ENCODE results near the gene CAPN15. TPM values are rescaled to one million over a fixed set of nuclear protein-coding genes. Genes with fewer than 3 reads are reported as not detected.

Gene CAPN15
- total RNA-seq, 1 donor from 2014 or later, result 45.2 TPM

DNA sequence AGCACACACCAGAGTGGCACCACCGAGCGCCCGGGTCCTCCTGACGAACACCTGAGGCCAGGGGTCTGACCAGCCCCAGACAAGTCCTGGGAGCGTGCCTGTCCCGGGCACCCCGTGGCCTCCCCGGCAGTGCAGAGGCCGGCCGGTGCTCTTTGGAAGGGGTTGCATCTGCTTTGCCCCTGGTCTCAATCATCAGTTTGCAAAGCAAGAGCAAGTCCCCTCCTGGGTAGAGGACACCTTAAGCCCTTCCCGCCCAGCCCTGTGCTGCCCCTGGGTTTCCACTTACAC is 11.6 kb upstream of the CAPN15 start:
- H3K36me3 ChIP-seq, result peaks cover 31% of the 10 kb centered on the region
- no peak for ATAC-seq
- H3K4me1 ChIP-seq, result no peaks in the 10 kb centered on the region
- TF ChIP-seq, protein P1, sequence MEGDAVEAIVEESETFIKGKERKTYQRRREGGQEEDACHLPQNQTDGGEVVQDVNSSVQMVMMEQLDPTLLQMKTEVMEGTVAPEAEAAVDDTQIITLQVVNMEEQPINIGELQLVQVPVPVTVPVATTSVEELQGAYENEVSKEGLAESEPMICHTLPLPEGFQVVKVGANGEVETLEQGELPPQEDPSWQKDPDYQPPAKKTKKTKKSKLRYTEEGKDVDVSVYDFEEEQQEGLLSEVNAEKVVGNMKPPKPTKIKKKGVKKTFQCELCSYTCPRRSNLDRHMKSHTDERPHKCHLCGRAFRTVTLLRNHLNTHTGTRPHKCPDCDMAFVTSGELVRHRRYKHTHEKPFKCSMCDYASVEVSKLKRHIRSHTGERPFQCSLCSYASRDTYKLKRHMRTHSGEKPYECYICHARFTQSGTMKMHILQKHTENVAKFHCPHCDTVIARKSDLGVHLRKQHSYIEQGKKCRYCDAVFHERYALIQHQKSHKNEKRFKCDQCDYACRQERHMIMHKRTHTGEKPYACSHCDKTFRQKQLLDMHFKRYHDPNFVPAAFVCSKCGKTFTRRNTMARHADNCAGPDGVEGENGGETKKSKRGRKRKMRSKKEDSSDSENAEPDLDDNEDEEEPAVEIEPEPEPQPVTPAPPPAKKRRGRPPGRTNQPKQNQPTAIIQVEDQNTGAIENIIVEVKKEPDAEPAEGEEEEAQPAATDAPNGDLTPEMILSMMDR (IDR thresholded peaks at IDR 0.05), result no peak
- no peak overlapping the region for H3K4me3 ChIP-seq
- no peak for DNase-seq
- no peaks in the 10 kb centered on the region for H3K27me3 ChIP-seq
- H3K27ac ChIP-seq, result no peak overlapping the region
- no peaks in the 10 kb centered on the region for H3K9me3 ChIP-seq
- intact Hi-C loops (cut with DNase I), result no loop called here

DNA sequence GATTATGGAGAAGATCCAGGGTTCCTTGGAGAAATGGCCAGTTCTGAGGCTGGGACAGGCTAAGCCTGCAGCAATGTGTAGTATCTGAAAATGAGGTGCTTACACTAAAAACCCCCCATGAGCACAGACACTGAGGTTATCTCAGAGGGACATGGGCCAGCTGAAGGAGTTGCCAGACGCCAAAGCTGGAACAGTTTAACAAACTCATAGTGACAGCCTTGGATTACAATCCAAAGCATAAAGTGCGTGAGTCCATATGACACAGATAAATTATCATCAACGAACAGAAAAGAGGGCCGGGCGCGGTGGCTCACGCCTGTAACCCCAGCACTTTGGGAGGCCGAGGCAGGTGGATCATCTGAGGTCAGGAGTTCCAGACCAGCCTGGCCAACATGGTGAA is 11.2 kb upstream of the CAPN15 start:
- TF ChIP-seq, protein P1 (IDR thresholded peaks at IDR 0.05), result no peak
- Histone ChIP-seq H3K27ac (no peak overlapping the region), H3K9me3 (no peaks in the 10 kb centered on the region), H3K4me3 (no peak overlapping the region), H3K27me3 (no peaks in the 10 kb centered on the region), H3K36me3 (peaks cover 32% of the 10 kb centered on the region), H3K4me1 (no peaks in the 10 kb centered on the region)
- intact Hi-C loops (cut with DNase I), result no loop called here
- ATAC-seq (no peak), DNase-seq (no peak)

DNA sequence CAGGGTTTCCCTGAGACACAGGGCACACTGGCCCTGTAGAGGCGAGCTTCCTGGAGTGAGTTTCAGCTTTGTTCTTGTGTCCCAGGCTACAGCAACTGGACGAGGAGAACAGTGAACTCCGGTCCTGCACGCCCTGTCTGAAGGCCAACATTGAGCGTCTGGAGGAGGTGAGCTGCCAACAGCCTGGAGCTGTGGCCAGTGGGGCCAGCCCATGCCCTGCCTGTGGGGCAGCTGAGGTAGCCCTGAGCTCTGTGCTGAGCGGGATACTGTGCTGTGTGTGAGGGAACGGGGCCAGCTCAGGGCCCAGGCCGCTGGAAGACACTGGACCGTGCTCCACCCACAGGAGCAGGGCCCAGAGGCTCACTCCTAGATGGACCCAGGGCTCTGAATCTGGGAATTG is 8.7 kb upstream of the CAPN15 start:
- Histone ChIP-seq H3K27me3 (no peaks in the 10 kb centered on the region), H3K36me3 (peaks cover 32% of the 10 kb centered on the region), H3K4me1 (no peaks in the 10 kb centered on the region), H3K27ac (no peak overlapping the region), H3K4me3 (no peak overlapping the region), H3K9me3 (no peaks in the 10 kb centered on the region)
- DNase-seq (no peak), ATAC-seq (no peak)
- TF ChIP-seq, protein P1 (IDR thresholded peaks at IDR 0.05), result no peak
- intact Hi-C loops (cut with DNase I), result no loop called here

DNA sequence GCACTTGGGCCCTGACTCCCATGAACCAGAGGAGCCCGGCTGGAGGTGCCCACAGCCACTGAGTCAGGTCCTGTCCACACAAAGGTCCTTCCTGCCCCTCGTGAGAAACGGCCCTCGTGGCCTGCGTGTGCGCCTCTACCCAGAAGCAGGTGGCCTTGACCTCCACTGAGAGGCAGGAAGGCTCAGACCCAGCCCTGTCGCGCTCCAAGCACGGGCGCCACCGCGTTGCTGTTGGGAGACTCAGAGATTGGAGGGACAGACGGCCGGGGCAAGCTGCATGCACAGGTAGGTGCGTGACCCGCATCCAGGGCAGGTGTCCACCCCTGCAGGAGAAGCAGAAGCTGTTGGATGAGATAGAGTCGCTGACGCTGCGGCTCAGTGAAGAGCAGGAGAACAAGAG is 8.1 kb upstream of the CAPN15 start:
- intact Hi-C loops (cut with DNase I), result no loop called here
- Histone ChIP-seq H3K27me3 (no peaks in the 10 kb centered on the region), H3K27ac (no peak overlapping the region), H3K4me1 (no peaks in the 10 kb centered on the region), H3K36me3 (peaks cover 32% of the 10 kb centered on the region), H3K9me3 (no peaks in the 10 kb centered on the region), H3K4me3 (no peak overlapping the region)
- no peak for DNase-seq
- ATAC-seq, result no peak
- TF ChIP-seq, protein P1 (IDR thresholded peaks at IDR 0.05), result no peak

DNA sequence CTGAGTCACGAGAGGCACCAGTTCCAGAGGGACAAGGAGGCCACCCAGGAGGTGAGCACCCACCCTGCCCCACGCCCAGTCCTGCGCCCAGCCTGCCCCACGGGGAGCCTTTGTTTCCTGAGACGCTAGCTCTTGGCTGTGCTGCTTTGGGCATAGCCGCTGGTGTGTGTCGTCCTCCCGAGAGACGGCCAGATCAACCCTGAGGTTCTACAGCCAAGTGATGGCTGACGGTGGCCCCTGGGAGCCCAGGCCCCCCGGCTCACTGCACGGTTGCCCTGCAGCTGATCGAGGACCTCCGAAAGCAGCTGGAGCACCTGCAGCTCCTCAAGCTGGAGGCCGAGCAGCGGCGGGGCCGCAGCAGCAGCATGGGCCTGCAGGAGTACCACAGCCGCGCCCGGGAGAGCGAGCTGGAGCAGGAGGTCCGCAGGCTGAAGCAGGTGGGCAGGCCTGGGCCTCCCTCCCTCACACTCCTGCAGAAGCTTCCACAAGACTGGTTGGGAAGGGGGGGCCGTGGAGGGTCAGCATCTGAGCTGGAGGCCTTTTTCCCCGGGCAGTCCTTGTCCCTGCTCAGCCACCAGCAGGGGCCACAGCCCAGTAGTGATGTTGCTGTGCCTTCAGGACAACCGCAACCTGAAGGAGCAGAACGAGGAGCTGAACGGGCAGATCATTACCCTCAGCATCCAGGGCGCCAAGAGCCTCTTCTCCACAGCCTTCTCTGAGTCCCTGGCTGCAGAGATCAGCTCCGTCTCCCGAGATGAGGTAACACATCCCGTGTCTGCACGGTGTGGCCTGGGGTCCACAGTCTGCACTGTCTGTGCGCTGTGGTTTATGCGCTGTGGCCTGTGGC is 7.4 kb upstream of the CAPN15 start:
- Histone ChIP-seq H3K27ac (no peak overlapping the region), H3K4me1 (no peaks in the 10 kb centered on the region), H3K9me3 (no peaks in the 10 kb centered on the region), H3K27me3 (no peaks in the 10 kb centered on the region), H3K36me3 (peaks cover 32% of the 10 kb centered on the region), H3K4me3 (no peak overlapping the region)
- no peak for DNase-seq
- intact Hi-C loops (cut with DNase I), result no loop called here
- TF ChIP-seq, protein P1 (IDR thresholded peaks at IDR 0.05), result no peak
- no peak for ATAC-seq

DNA sequence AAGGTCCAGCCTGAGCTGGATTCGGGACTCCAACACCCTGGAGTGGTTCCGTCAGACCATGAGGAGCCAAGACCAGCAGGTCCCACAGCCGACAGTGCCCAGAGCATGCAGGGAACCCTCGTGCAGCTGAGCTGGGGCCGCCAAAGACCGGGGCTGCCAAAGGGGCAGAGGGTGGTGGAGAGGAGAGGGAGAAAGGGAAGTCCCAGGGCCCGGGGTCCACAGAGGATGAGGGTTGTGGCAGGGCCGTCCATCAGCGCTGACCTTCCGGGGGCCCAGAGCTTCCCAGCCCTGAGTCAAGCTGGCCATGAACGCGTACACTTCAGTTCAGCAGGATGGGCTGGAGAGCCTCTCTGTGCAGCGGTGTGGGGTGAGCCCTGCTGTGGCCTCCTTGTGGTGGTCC is 6.7 kb upstream of the CAPN15 start:
- intact Hi-C loops (cut with DNase I), result no loop called here
- TF ChIP-seq, protein P1 (IDR thresholded peaks at IDR 0.05), result no peak
- Histone ChIP-seq H3K9me3 (no peaks in the 10 kb centered on the region), H3K27ac (no peak overlapping the region), H3K27me3 (no peaks in the 10 kb centered on the region), H3K4me3 (no peak overlapping the region), H3K4me1 (peaks cover 2% of the 10 kb centered on the region), H3K36me3 (peaks cover 30% of the 10 kb centered on the region)
- DNase-seq (no peak), ATAC-seq (no peak)

Data from upper lobe of right lung (tissue), 1 donor.